Heart left ventricle (tissue), 16 donors: ENCODE data around the gene ZNF165. TPM values are rescaled to one million over a fixed set of nuclear protein-coding genes. Genes with fewer than 3 reads are reported as not detected.
A peak's percentile ranks its signal among the peaks of the same experiment; 100 is the strongest.

Experiments
- ATAC-seq, 4 donors: fragments of 200-7000 bp; cut with Tn5 transposase; one replicate each; pipeline ENCODE4 v1.9.1; 2020 to 2022; ENCODE audit warnings: moderate library complexity in 4 of 4, mild to moderate bottlenecking in 3 of 4, moderate number of reproducible peaks in 1 of 4
- DNase-seq, 5 donors: peaks; one replicate each; pipeline ENCODE4 v3.0.0-alpha.2; 2020
- H3K27ac ChIP-seq, 12 donors: fragments of 200-600 bp; sonication (generic) in 4 of 12; one replicate each; pipeline versions ENCODE4 v1.5.0 to v1.8.0; 2016 to 2022; ENCODE audit warnings: mild to moderate bottlenecking in 2 of 12
- H3K27me3 ChIP-seq, 9 donors: fragments of 200-600 bp; sonication (generic) in 2 of 9; one replicate each; pipeline versions ENCODE4 v1.5.1 to v1.8.0; 2016 to 2022; ENCODE audit warnings: mild to moderate bottlenecking in 3 of 9
- H3K36me3 ChIP-seq, 9 donors: fragments of 200-600 bp; sonication (generic) in 2 of 9; one replicate each; pipeline versions ENCODE4 v1.5.0 to v1.8.0; 2018 to 2022; ENCODE audit warnings: mild to moderate bottlenecking in 2 of 9
- H3K4me1 ChIP-seq, 12 donors: fragments of 200-600 bp; sonication (generic) in 4 of 12; one replicate each; pipeline versions ENCODE4 v1.5.0 to v1.8.0; 2016 to 2022; ENCODE audit warnings: mild to moderate bottlenecking in 3 of 12
- H3K4me3 ChIP-seq, 12 donors: fragments of 200-600 bp; sonication (generic) in 4 of 12; one replicate each; pipeline versions ENCODE4 v1.5.0 to v1.8.0; 2017 to 2022; ENCODE audit warnings: mild to moderate bottlenecking in 9 of 12, moderate library complexity in 4 of 12
- H3K9me3 ChIP-seq, 12 donors: fragments of 200-600 bp; sonication (generic) in 4 of 12; one replicate each; pipeline versions ENCODE4 v1.5.0 to v1.8.0; 2016 to 2022; ENCODE audit warnings: mild to moderate bottlenecking in 1 of 12
- POLR2A ChIP-seq, 2 donors: fragments of 450-650 bp; IDR thresholded peaks; one replicate each; pipeline ENCODE4 v1.6.1; 2017; ENCODE audit warnings: antibody characterized with exemption in 2 of 2, mild to moderate bottlenecking in 2 of 2, moderate library complexity in 2 of 2
- WGBS, 4 donors: extraction: QIAGEN DNeasy Blood & Tissue Kit in 2 of 4; methylation state at CpG; one replicate each; pipeline versions ENCODE4 v1.1.5 to v1.1.7; 2013 to 2018; 5-methylcytosine and 5-hydroxymethylcytosine counted together
- intact Hi-C, 10 donors: fragments of 100-400 bp; cut with DNase I; formaldehyde crosslinking; loops; one replicate each; pipeline versions ENCODE4 v1.11.1 to v1.14.2; 2022
- polyA plus RNA-seq, 2 donors: library from polyadenylated mRNA; stranded (reverse); fragments of 200-250 nt; gene quantifications; one replicate each; pipeline ENCODE4 v1.2.3, GENCODE V29; 2013
- total RNA-seq, 9 donors: library from RNA; depleted of rRNA in 2 of 9; stranded (reverse); fragments of >200 nt in 2 of 9; fragmentation: NEBNext Ultra II Directional in 3 of 9; extraction: Animal tissue kit (Norgen Biotek cat#: 25700) in 3 of 9; gene quantifications; one replicate each; pipeline versions ENCODE4 v1.1.0 to v1.2.4, GENCODE V29; 2016 to 2023
- TF ChIP-seq, protein P1 (sequence below), 12 donors: fragments of 200-600 bp; sonication (generic) in 4 of 12; IDR thresholded peaks; one replicate each; pipeline versions ENCODE4 v1.5.0 to v1.8.0; 2018 to 2022; ENCODE audit warnings: antibody characterized with exemption in 12 of 12, mild to moderate bottlenecking in 5 of 12
- donor health status: ischemic (EF 13 %, LVEDD 7.1; RV severe dilation, severe dysfunction).
- donor health status: healthy with polysubstance abuse.
- donor health status: DM: no; HTN: yes; CAD: no.
- donor health status: DM: no; HTN: no; CAD: no.
- donor health status: ischemic (EF 25% LVEDD 6.9; RV normal size, moderate dysfunction).
- donor health status: ischemic (EF 25% LVEDD 5.7; RV mildly dilated, moderate dysfunction).
- donor health status: healthy.
- donor health status: DM: yes; HTN: yes; CAD: no.
- donor health status: ischemic (EF 35%, LVEDD 5.7; RV mildly dilated, moderate dysfunction).
- donor health status: nonischemic (EF 11% LVEDD 7.7; RV severe dilation, severe dysfunction).
- donor health status: DM: yes; HTN: yes; CAD: no.
- donor health status: PGD.
- donor health status: ischemic (EF 29% LVEDD 5.4; RV normal size, mild dysfunction).
- donor health status: nonischemic (EF 23%, LVEDD 6.1; RV moderate dilation, normal function).

ZNF165 gene
- total and polyA plus RNA-seq, 11 donors = 0.18 to 0.88 (median 0.46) TPM

DNA sequence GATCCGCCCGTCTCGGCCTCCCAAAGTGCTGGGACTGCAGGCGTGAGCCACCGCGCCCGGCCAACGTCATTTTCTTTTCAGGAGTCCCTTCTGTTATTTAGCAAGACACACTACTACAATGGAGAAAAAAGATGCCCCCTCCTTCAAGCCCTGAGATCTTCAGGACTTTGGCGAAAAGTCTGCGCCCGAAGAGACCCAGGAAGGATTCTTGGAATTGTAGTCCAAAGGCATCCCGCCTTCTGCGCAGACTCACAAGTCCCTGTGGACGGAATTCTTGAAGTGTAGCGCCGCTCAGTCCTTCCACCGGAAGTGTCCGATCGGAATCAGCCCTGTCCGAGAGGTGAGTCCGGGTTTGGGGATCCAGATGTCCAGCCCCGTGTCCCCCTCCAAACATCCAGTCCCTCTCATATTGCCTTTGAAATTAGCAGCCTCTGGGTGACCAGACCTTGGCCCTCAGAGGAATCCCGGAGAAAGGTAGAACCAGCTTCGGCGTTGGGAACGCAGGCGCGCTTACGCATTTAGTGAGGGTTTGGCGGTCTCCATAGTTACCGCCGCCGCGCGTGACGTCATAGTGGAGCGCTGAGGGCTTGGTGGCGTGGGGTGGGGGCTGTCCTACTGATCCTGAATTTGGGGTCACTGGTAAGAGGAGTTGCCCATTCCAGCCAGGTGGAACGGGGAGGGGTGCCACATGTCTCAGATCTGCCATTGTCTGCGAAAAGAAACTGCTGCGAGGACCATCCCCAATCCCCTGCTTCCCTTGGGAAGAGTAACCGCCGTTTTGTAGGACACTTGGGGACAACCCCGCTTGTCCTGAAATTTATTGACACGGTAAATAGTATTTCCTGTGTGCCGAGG is 490 bp downstream of the ZNF165 start:
- TF ChIP-seq, protein P1, sequence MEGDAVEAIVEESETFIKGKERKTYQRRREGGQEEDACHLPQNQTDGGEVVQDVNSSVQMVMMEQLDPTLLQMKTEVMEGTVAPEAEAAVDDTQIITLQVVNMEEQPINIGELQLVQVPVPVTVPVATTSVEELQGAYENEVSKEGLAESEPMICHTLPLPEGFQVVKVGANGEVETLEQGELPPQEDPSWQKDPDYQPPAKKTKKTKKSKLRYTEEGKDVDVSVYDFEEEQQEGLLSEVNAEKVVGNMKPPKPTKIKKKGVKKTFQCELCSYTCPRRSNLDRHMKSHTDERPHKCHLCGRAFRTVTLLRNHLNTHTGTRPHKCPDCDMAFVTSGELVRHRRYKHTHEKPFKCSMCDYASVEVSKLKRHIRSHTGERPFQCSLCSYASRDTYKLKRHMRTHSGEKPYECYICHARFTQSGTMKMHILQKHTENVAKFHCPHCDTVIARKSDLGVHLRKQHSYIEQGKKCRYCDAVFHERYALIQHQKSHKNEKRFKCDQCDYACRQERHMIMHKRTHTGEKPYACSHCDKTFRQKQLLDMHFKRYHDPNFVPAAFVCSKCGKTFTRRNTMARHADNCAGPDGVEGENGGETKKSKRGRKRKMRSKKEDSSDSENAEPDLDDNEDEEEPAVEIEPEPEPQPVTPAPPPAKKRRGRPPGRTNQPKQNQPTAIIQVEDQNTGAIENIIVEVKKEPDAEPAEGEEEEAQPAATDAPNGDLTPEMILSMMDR (IDR thresholded peaks at IDR 0.05) = peak in 1 of 12 donors; percentile 6
- TF ChIP-seq POLR2A (IDR thresholded peaks at IDR 0.05) = peak in 1 of 2 donors; percentile 48
- H3K27ac ChIP-seq = peak overlapping the region; percentile 59 to 91 (median 86)
- DNase-seq = peak; percentile 94 to 97 (median 95)
- H3K4me3 ChIP-seq = peak overlapping the region; percentile 56 to 94 (median 77)
- intact Hi-C loops = loop anchor here in 6 of 10 donors (1.0 to 10.0 kb wide), 8 partner anchors 23 to 276 kb away; partner anchors contain the start of genes ZSCAN31 (in 1 of the 6) and ZSCAN9 (in 1 of the 6)
- 1% methylated on average over 40 to 46 of the region's 46 CpGs for WGBS, 4 donors
- peak; percentile 97 to 99 (median 99) for ATAC-seq
- peaks cover 0 to 16% (median 6%) of the 10 kb centered on the region in 12 donors for H3K4me1 ChIP-seq
- H3K9me3 ChIP-seq = no peaks in the 10 kb centered on the region
- H3K36me3 ChIP-seq = peaks cover 0 to 4% (median 0%) of the 10 kb centered on the region in 9 donors
- no peaks in the 10 kb centered on the region for H3K27me3 ChIP-seq

DNA sequence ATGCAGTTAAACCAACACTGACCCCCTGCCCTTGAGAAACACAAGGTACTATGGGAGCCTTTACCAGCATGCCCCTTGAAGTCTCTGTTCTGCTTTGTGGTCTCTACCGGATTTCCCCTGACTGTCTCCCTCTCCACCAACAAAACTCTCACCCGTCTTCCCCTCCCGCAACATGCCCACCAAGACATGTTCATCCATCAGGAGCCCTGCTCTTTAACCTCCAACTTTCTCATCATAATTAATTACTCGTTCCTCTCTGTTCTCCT is 1.1 kb downstream of the ZNF165 start:
- Histone ChIP-seq H3K27me3 (no peaks in the 10 kb centered on the region), H3K4me3 (peak overlapping the region; percentile 56 to 94 (median 77)), H3K36me3 (peaks cover 0 to 8% (median 0%) of the 10 kb centered on the region in 9 donors), H3K4me1 (peaks cover 0 to 16% (median 6%) of the 10 kb centered on the region in 12 donors), H3K9me3 (no peaks in the 10 kb centered on the region), H3K27ac (peak overlapping the region; percentile 59 to 91 (median 86))
- no peak for TF ChIP-seq POLR2A (IDR thresholded peaks at IDR 0.05)
- TF ChIP-seq, protein P1 (IDR thresholded peaks at IDR 0.05) = no peak
- ATAC-seq (peak in 2 of 4 donors; percentile 4 to 8), DNase-seq (no peak)
- intact Hi-C loops = loop anchor here in 5 of 10 donors (2.0 to 10.0 kb wide), 7 partner anchors 23 to 276 kb away; partner anchors contain the start of genes ZSCAN31 (in 1 of the 5) and ZSCAN9 (in 1 of the 5)
- WGBS, 4 donors = 14 to 23% (median 18%) methylated on average over 4 of the region's 4 CpGs

DNA sequence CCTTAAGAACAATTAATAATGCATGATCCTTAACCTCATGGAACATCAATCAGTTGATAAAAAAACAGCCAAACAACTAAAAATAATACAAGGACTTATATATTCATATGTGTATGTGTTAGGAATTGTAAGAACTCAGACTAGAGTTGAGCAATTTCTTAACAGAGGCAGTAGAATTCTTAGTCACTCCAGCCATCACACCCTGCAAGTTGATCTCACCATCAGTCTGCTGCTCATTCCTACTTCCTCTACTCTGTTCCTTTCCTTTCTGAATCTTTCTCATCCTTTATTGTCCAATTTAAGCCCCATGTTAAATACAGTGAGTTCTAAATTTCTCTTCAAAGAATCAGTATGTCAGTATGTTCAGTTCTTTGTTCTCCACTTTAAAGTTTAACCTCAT is 2.6 kb downstream of the ZNF165 start:
- TF ChIP-seq, protein P1 (IDR thresholded peaks at IDR 0.05) = no peak
- no peak for TF ChIP-seq POLR2A (IDR thresholded peaks at IDR 0.05)
- intact Hi-C loops = loop anchor here in 4 of 10 donors (5.0 to 10.0 kb wide), 4 partner anchors 54 to 274 kb away; partner anchors contain the start of gene ZSCAN31 (in 1 of the 4)
- Histone ChIP-seq H3K27ac (no peak overlapping the region), H3K9me3 (peaks cover 0 to 3% (median 0%) of the 10 kb centered on the region in 12 donors), H3K36me3 (peaks cover 0 to 8% (median 0%) of the 10 kb centered on the region in 9 donors), H3K27me3 (no peaks in the 10 kb centered on the region), H3K4me3 (no peak overlapping the region), H3K4me1 (peaks cover 0 to 16% (median 6%) of the 10 kb centered on the region in 12 donors)
- no peak for DNase-seq
- ATAC-seq = no peak

DNA sequence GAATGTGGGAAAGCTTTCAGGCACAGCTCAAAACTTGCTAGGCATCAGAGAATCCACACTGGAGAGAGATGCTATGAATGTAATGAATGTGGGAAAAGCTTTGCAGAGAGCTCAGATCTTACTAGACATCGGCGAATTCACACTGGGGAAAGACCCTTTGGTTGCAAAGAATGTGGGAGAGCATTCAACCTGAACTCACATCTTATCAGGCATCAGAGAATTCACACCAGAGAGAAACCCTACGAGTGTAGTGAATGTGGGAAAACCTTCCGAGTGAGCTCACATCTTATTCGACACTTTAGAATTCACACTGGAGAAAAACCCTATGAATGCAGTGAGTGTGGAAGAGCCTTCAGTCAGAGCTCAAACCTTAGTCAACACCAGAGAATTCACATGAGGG is 8.7 kb downstream of the ZNF165 start:
- Histone ChIP-seq H3K4me3 (no peak overlapping the region), H3K36me3 (peaks cover 0 to 14% (median 3%) of the 10 kb centered on the region in 9 donors), H3K9me3 (peaks cover 0 to 30% (median 6%) of the 10 kb centered on the region in 12 donors), H3K27me3 (peaks cover 0 to 6% (median 0%) of the 10 kb centered on the region in 9 donors), H3K4me1 (peaks cover 0 to 6% (median 0%) of the 10 kb centered on the region in 12 donors), H3K27ac (no peak overlapping the region)
- ATAC-seq (no peak), DNase-seq (no peak)
- intact Hi-C loops = loop anchor here in 1 of 10 donors (10.0 kb wide), 1 partner anchor 246 kb away; the partner anchor contains the start of gene ZSCAN31
- whole genome bisulfite sequencing, 4 donors = 92 to 95% (median 94%) methylated on average over 5 of the region's 5 CpGs
- TF ChIP-seq POLR2A (IDR thresholded peaks at IDR 0.05) = no peak
- TF ChIP-seq, protein P1 (IDR thresholded peaks at IDR 0.05) = no peak
